ENCODE data around the gene FADS6. TPM values are rescaled to one million over a fixed set of nuclear protein-coding genes. Genes with fewer than 3 reads are reported as not detected.

The FADS6 gene, protein sequence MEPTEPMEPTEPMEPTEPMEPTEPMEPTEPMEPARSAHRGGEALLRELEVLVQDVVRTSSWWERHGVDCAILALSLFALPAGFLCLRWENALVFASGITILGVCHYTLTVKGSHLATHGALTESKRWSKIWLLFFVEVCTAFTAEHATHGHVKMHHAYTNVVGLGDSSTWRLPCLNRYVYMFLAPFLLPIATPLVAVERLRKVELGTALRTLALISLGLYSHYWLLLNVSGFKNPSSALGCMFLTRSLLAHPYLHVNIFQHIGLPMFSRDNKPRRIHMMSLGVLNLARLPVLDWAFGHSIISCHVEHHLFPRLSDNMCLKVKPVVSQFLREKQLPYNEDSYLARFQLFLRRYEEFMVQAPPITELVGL
- total RNA-seq, result not detected
- long read RNA-seq, result 0 reads

- no peak for DNase-seq
- ATAC-seq (ENCODE audit: poor library complexity), result peak; percentile 48
- intact Hi-C loops (cut with DNase I), result no loop called here
Observed at GRCh38 chr17:74892974-74893911, at the start of gene FADS6. Gene FADS6 (minus strand): TSS chr17:74893633. CDS start chr17:74893595, 38 bp downstream.

DNA sequence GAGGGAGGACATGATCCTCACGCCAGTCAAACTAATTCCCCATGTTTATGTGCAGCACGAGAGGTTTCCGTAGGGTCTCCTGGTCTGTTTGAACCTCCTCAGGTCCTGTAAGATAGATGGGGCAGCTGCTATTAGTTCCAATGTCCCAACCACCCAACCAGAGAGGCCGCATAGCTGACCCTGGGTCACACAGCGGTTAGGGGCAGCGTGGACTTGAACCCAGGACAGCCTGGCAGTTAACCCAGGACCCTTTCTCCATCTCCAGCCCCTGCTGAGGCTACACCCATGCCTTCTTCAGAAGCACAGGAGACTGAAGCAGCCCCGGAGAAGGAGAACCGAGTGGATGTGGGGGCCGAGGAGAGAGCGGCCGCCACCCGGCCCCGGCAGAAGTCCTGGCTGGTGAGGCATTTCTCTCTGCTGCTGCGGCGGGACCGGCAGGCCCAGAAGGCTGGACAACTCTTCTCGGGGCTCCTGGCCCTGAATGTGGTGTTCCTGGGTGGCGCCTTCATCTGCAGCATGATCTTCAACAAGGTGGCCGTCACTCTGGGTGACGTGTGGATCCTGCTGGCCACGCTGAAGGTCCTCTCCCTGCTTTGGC lies 47.8 kb upstream of the FADS6 start:
- ATAC-seq (ENCODE audit: poor library complexity), result no peak
- intact Hi-C loops (cut with DNase I), result no loop called here
- no peak for DNase-seq

GRCh38 chr17:74939534-74939933 lies 46.1 kb upstream of the FADS6 start:
- intact Hi-C loops (cut with DNase I), result no loop called here
- DNase-seq (no peak), ATAC-seq (ENCODE audit: poor library complexity) (no peak)

DNA sequence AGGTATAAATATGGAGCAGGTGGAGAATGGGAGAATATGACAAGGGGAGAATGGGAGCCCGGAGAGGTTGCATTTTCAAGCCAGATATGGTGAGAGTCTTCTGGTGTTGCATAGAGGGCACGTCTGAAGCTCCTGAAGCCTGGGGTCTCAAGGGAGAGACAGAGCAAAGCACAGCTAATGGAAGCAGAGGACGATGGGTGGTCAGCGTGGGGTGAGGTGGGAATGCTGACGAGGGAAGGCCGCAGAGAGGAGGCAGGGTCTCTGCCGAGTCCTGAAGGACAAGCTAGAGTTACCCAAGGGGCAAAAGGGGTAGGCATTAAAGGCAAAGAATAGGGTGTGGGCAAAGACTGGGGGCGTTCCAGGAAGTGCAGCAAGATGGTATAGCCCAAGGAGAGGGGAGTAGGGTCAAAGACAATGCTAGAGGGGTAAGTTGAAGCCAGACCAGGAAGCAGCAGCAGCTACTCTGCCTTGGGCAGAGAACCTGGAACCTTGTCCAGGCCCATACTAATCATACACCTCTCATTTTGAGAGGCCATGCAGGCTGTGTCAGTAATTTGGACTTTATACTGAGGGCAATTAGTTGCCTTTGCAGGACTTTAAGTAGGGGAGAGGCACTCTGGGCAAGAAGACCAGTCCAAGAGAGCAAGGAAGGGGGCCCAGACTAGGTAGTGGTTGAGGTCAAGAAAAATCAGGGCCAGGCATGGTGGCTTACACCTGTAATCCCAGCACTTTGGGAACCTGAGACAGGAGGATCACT lies 44.9 kb upstream of the FADS6 start:
- no peak for DNase-seq
- ATAC-seq (ENCODE audit: poor library complexity), result no peak
- intact Hi-C loops (cut with DNase I), result no loop called here

- no peak for ATAC-seq (ENCODE audit: poor library complexity)
- intact Hi-C loops (cut with DNase I), result no loop called here
- no peak for DNase-seq
Observed at GRCh38 chr17:74937064-74938051, 43.9 kb upstream of the FADS6 start.

GRCh38 chr17:74936470-74936799 lies 43.0 kb upstream of the FADS6 start:
- intact Hi-C loops (cut with DNase I), result no loop called here
- ATAC-seq (ENCODE audit: poor library complexity) (no peak), DNase-seq (no peak)

GRCh38 chr17:74935585-74936469 lies 42.4 kb upstream of the FADS6 start, which contains the start of gene OTOP3:
Gene OTOP3 (plus strand): TSS chr17:74935898. CDS start chr17:74935922, 24 bp downstream.
- peak; percentile 31 for DNase-seq
- ATAC-seq (ENCODE audit: poor library complexity), result no peak
- intact Hi-C loops (cut with DNase I), result no loop called here

DNA sequence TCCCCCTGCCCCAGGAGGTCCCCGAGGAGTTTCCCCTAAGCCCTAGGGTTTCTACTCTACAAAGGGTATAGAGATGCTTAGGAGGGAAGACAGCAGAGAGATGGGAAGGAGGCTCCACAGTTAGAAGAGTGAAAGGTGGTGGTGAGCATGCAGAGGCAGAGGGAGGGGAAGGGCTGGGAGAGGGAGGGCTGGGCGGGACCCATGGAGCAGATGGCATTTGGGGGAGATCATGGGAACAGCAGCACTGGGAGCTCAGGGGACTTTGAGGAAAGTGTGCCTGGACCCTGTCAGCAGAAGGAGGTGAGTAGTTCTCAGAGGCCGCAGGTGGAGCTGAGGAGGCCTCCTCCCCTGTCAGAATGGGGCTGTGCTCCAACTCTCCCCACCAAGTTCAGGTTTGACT lies 41.6 kb upstream of the FADS6 start:
- peak; percentile 7 for DNase-seq
- intact Hi-C loops (cut with DNase I), result no loop called here
- ATAC-seq (ENCODE audit: poor library complexity), result no peak

- DNase-seq (no peak), ATAC-seq (ENCODE audit: poor library complexity) (no peak)
- intact Hi-C loops (cut with DNase I), result no loop called here
Observed at GRCh38 chr17:74930535-74931036, 37.2 kb upstream of the FADS6 start.

GRCh38 chr17:74928786-74929185 lies 35.4 kb upstream of the FADS6 start:
- ATAC-seq (ENCODE audit: poor library complexity), result no peak
- DNase-seq, result no peak
- intact Hi-C loops (cut with DNase I), result no loop called here

DNA sequence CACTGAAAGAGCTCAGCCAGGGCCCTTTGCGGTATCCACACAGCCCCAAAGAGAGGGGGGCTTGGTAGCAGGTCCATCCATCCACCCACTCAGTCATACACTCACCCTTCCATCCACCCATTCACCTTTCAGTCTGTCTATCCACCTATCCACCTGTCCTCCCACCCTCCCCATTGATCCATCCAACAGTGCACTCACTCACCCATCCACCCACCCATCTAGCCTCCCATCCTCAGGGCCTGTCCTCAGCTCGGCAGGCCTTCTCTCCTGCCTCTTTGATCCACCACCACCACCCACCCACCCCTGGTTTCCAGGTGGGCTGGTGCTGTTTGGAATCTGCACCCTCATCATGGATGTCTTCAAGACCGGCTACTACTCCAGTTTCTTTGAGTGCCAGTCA lies 31.8 kb upstream of the FADS6 start:
- ATAC-seq (ENCODE audit: poor library complexity) (no peak), DNase-seq (no peak)
- intact Hi-C loops (cut with DNase I), result no loop called here

DNA sequence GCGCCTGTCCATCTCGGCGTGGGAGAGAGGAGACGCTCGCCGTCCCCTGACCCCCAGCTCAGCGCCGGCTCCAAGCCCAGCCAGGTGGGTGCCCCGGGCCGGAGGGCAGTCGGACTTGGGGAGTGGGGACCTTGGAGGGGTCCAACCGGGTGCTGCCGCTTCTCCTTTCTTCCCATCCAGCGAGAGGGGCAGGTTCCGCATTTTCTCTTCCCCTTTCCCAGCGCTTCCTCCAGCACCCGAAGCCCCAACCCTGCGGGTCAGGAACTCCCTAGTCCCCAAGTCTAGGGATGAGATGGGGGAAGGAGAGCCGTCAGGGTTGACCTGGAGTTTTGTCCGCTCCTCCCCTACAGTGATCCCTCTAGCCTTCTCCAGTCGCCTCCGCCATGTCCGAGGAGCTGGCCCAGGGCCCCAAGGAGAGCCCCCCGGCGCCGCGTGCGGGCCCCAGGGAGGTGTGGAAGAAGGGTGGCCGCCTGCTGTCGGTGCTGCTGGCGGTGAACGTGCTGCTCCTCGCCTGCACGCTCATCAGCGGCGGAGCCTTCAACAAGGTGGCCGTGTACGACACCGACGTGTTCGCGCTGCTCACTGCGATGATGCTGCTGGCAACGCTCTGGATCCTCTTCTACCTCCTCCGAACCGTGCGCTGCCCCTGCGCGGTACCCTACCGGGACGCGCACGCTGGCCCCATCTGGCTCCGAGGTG lies 31.0 kb upstream of the FADS6 start, which contains the start of gene OTOP2:
Gene OTOP2, plus strand, starts transcription at position 24 of the 699 bp plus-strand sequence. Its CDS starts 360 bp downstream, at position 384.
- intact Hi-C loops (cut with DNase I), result no loop called here
- peak; percentile 62 for DNase-seq
- peak; percentile 52 for ATAC-seq (ENCODE audit: poor library complexity)

DNA sequence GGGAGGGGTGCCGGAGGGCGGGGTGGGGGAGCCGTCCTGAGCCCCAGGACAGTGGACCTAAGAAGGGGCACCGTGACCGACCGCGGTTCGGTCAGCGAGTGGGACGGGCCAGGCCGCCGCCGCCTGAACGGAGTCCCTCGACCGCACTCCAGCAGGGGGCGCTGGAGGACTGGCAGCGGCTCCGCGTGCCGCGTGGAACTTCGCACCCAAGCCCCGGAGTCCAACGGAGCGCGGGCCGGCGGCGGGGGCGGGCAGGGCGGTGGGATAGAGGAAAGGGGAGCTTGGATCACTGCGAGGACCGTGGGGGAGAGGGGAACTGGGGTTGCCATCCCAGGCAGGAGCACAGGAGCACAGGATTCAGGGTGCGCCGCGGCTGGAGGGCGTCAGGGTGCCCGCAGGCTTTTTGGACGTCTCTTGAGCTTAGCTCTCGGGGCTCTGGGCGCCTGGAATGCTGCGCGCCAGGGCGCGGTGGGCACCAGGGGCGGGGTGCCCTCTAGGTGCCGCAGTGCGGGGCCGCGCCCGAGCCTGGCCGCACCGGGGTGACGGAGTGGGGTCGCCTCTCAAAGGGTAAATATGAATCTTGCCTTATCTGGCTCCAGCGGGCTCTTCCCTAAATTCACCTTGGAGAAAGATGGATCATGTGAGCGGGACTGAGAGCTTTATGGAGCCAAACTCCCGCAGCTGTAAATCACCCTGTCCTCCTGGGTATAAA lies 30.3 kb upstream of the FADS6 start:
- intact Hi-C loops (cut with DNase I), result no loop called here
- ATAC-seq (ENCODE audit: poor library complexity) (peak; percentile 79), DNase-seq (peak; percentile 84)

GRCh38 chr17:74922694-74923537 lies 29.5 kb upstream of the FADS6 start, which contains the start of gene USH1G:
Gene USH1G (minus strand): TSS chr17:74923255. CDS start chr17:74923073, 182 bp downstream.
- DNase-seq, result no peak

More at GRCh38 chr17:74922694-74923537, 29.5 kb upstream of the FADS6 start, which contains the start of gene USH1G:
- intact Hi-C loops (cut with DNase I), result no loop called here
- peak; percentile 7 for ATAC-seq (ENCODE audit: poor library complexity)
